OCI-LY1 (cell line): ENCODE results near the gene ASCC2.

Experiments
- H2AFZ ChIP-seq: fragments of 200-600 bp; sonication (generic), shearing (Covaris generic); 2 replicates; pipeline ENCODE4 v1.6.0; 2014; ENCODE audit warnings: antibody characterized with exemption, mild to moderate bottlenecking, low read length
- H3F3A ChIP-seq: fragments of 200-600 bp; sonication (generic), shearing (Covaris generic); 2 replicates; pipeline ENCODE4 v1.6.0; 2014; ENCODE audit warnings: mild to moderate bottlenecking, antibody characterized with exemption, low read length, moderate library complexity; ENCODE audit not compliant: insufficient read depth
- H3K27ac ChIP-seq: fragments of 200-600 bp; sonication (generic); 2 replicates; pipeline ENCODE4 v1.5.1; 2014; ENCODE audit warnings: low read length, mixed run types, mild to moderate bottlenecking, low read depth; ENCODE audit not compliant: poor library complexity, severe bottlenecking
- H3K27me3 ChIP-seq: fragments of 200-600 bp; sonication (generic); 2 replicates; pipeline ENCODE4 v1.6.0; 2014; ENCODE audit warnings: antibody characterized with exemption, mild to moderate bottlenecking, low read length, moderate library complexity; ENCODE audit not compliant: insufficient read depth
- H3K36me3 ChIP-seq: fragments of 200-600 bp; sonication (generic); 2 replicates; pipeline ENCODE4 v1.6.1; 2014; ENCODE audit warnings: mild to moderate bottlenecking, antibody characterized with exemption, low read length, moderate library complexity, mixed read lengths; ENCODE audit not compliant: insufficient read depth
- H3K4me1 ChIP-seq: fragments of 200-600 bp; sonication (generic); 2 replicates; pipeline ENCODE4 v1.5.1; 2014; ENCODE audit warnings: mild to moderate bottlenecking, low read length, moderate library complexity; ENCODE audit not compliant: insufficient read depth, severe bottlenecking
- H3K4me2 ChIP-seq: fragments of 200-600 bp; sonication (generic), shearing (Covaris generic); 2 replicates; pipeline ENCODE4 v1.6.1; 2014; ENCODE audit warnings: low read length
- H3K4me3 ChIP-seq: fragments of 200-600 bp; sonication (generic); 2 replicates; pipeline ENCODE4 v1.5.1; 2014; ENCODE audit warnings: low read length, low read depth, mild to moderate bottlenecking, mixed read lengths; ENCODE audit not compliant: poor library complexity, severe bottlenecking
- H3K79me2 ChIP-seq: fragments of 200-600 bp; shearing (Covaris generic); 2 replicates; pipeline ENCODE4 v1.6.1; 2016; ENCODE audit warnings: mixed run types, low read length, mixed read lengths; ENCODE audit not compliant: insufficient read depth
- H3K9ac ChIP-seq: fragments of 200-600 bp; sonication (generic), shearing (Covaris generic); 2 replicates; pipeline ENCODE4 v1.6.1; 2014; ENCODE audit warnings: mild to moderate bottlenecking, low read length, mixed read lengths
- H3K9me2 ChIP-seq: fragments of 200-600 bp; sonication (generic), shearing (Covaris generic); 2 replicates; pipeline ENCODE4 v1.6.1; 2014; ENCODE audit warnings: low read depth, mild to moderate bottlenecking, low read length, mixed read lengths
- H3K9me3 ChIP-seq: fragments of 200-600 bp; shearing (Covaris generic); 2 replicates; pipeline ENCODE4 v1.6.1; 2014; ENCODE audit warnings: low read length, mixed read lengths
- H4K20me1 ChIP-seq: fragments of 200-600 bp; sonication (generic), shearing (Covaris generic); 2 replicates; pipeline ENCODE4 v1.6.0; 2016; ENCODE audit warnings: mild to moderate bottlenecking, low read length; ENCODE audit not compliant: insufficient read depth
- EZH2 ChIP-seq: fragments of 200-600 bp; sonication (generic), shearing (Covaris generic); IDR thresholded peaks from 2 replicates; pipeline ENCODE4 v1.8.0; 2017; ENCODE audit warnings: borderline replicate concordance, mixed run types, mild to moderate bottlenecking, antibody characterized with exemption, low read length, moderate library complexity, mixed read lengths
- TF ChIP-seq, protein P1 (sequence below): fragments of 200-600 bp; sonication (generic), shearing (Covaris generic); IDR thresholded peaks from 2 replicates; pipeline ENCODE4 v1.5.1; 2017; ENCODE audit warnings: mild to moderate bottlenecking, antibody characterized with exemption, low read length, moderate library complexity, mixed read lengths

ASCC2 gene

DNA sequence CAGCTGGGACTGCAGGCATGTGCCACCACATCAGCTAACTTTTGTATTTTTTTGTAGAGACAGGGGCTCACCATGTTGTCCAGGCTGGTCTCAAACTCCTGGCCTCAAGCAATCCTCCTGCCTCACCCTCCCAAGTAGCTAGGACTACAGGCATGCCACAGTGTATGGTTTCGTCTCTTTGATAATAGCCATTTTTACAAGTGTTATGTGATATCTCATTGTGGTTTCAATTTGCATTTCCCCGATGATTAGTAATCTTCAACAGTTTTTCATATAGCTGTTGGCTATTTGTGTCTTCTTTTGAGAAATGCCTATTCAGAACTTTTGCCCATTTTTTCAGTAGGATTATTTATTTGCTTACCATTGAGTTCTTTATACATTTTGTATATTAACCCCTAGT lies 35.9 kb upstream of the ASCC2 start:
- no peaks in the 10 kb centered on the region for H3K9me2 ChIP-seq
- H2AFZ ChIP-seq = no peak overlapping the region
- H3K9ac ChIP-seq = no peak overlapping the region
- H3K4me3 ChIP-seq = no peak overlapping the region
- no peaks in the 10 kb centered on the region for H3K79me2 ChIP-seq
- H3K27ac ChIP-seq = no peak overlapping the region
- H3K27me3 ChIP-seq = no peaks in the 10 kb centered on the region
- H4K20me1 ChIP-seq = no peaks in the 10 kb centered on the region
- H3K4me1 ChIP-seq = no peaks in the 10 kb centered on the region
- TF ChIP-seq, protein P1, sequence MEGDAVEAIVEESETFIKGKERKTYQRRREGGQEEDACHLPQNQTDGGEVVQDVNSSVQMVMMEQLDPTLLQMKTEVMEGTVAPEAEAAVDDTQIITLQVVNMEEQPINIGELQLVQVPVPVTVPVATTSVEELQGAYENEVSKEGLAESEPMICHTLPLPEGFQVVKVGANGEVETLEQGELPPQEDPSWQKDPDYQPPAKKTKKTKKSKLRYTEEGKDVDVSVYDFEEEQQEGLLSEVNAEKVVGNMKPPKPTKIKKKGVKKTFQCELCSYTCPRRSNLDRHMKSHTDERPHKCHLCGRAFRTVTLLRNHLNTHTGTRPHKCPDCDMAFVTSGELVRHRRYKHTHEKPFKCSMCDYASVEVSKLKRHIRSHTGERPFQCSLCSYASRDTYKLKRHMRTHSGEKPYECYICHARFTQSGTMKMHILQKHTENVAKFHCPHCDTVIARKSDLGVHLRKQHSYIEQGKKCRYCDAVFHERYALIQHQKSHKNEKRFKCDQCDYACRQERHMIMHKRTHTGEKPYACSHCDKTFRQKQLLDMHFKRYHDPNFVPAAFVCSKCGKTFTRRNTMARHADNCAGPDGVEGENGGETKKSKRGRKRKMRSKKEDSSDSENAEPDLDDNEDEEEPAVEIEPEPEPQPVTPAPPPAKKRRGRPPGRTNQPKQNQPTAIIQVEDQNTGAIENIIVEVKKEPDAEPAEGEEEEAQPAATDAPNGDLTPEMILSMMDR = no peak
- no peak for TF ChIP-seq EZH2
- no peaks in the 10 kb centered on the region for H3K36me3 ChIP-seq
- no peaks in the 10 kb centered on the region for H3F3A ChIP-seq
- H3K9me3 ChIP-seq = no peaks in the 10 kb centered on the region
- H3K4me2 ChIP-seq = no peak overlapping the region

DNA sequence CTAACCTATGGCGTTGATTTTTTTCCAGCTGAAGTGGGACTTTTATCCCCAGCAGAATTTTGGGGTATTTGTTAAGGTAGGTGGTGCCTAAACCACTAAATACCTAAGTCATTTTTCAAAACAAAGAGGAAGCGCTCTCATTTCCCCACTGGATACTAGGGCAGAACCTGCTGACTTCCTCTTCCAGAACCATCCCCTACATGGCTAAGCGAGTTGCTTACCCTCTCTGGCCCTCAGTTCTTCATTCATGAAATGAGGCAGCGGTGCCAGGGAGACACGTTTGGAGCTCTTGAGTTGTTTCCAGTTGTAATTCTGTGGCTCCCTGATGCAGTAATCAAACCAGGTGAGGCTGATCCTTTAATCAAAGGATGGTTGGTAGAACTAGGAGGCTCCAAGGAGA lies 34.9 kb upstream of the ASCC2 start:
- Histone ChIP-seq H3K27me3 (no peaks in the 10 kb centered on the region), H2AFZ (no peak overlapping the region), H4K20me1 (no peaks in the 10 kb centered on the region), H3K4me1 (no peaks in the 10 kb centered on the region), H3F3A (no peaks in the 10 kb centered on the region), H3K9ac (no peak overlapping the region), H3K9me2 (no peaks in the 10 kb centered on the region), H3K9me3 (no peaks in the 10 kb centered on the region), H3K4me2 (no peak overlapping the region), H3K79me2 (no peaks in the 10 kb centered on the region), H3K27ac (no peak overlapping the region), H3K36me3 (no peaks in the 10 kb centered on the region), H3K4me3 (no peak overlapping the region)
- no peak for TF ChIP-seq EZH2
- TF ChIP-seq, protein P1 = no peak

DNA sequence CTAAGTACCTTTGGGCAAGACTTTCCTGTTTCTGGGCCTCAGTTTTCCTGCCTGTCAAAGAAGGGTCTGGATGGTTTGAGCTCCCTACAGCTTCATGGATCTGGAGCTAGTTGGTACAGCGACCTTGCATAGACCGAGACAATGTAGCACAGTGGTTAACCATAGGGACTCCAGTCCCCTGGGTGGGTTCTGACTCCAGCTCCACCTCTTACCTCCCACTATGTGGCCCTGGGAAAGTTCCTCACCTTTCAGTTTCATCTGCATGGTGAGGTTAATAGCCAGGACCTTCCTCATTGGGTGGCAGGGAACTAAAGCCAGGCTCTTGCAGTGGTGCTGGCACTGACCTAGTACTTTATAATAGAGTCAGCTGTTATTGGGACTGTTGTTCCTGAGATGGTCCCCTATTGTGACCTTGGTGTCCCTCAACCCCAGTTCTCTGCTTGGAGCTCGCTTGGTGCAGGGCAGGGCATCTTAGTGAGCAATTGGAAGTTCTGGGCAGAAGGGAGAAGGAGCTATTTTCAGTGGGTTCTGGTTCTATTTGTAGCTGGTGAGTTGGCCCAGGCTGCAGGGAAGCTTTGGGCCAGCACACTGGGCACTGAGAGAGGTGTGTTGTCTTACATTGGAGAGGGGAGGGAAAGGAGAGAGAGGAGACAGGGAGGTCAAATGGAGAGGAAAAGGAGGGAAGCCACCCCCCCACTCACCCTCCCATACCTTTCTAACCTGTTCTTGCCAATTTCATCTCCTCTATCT lies 34.2 kb upstream of the ASCC2 start:
- no peaks in the 10 kb centered on the region for H3K27me3 ChIP-seq
- H3K4me3 ChIP-seq = no peak overlapping the region
- no peaks in the 10 kb centered on the region for H4K20me1 ChIP-seq
- no peak overlapping the region for H3K4me2 ChIP-seq
- no peaks in the 10 kb centered on the region for H3K36me3 ChIP-seq
- no peak overlapping the region for H3K27ac ChIP-seq
- no peaks in the 10 kb centered on the region for H3K9me3 ChIP-seq
- no peak overlapping the region for H2AFZ ChIP-seq
- no peaks in the 10 kb centered on the region for H3F3A ChIP-seq
- H3K4me1 ChIP-seq = no peaks in the 10 kb centered on the region
- H3K9me2 ChIP-seq = no peaks in the 10 kb centered on the region
- no peaks in the 10 kb centered on the region for H3K79me2 ChIP-seq
- no peak overlapping the region for H3K9ac ChIP-seq
- TF ChIP-seq, protein P1 = no peak
- TF ChIP-seq EZH2 = no peak
